NT2/D1 (cell line): ENCODE results near the gene ACVRL1.

Experiments
- DNase-seq: peaks from one replicate; pipeline ENCODE4 v3.0.0-alpha.2; 2011; ENCODE audit warnings: low read depth, low spot score
- H3K27me3 ChIP-seq: 2 replicates; pipeline ENCODE4 v1.6.0; 2011; ENCODE audit warnings: mild to moderate bottlenecking; ENCODE audit not compliant: insufficient read length, insufficient read depth
- H3K36me3 ChIP-seq: 2 replicates; pipeline ENCODE4 v1.6.1; 2011; ENCODE audit warnings: mild to moderate bottlenecking, low read length, mixed read lengths; ENCODE audit not compliant: insufficient read depth, insufficient read length
- H3K4me1 ChIP-seq: 2 replicates; pipeline ENCODE4 v1.5.1; 2011; ENCODE audit not compliant: insufficient read depth, insufficient read length
- H3K4me3 ChIP-seq: 2 replicates; pipeline ENCODE4 v1.5.1; 2011; ENCODE audit warnings: low read depth; ENCODE audit not compliant: insufficient read length
- H3K9ac ChIP-seq: 2 replicates; pipeline ENCODE4 v1.6.0; 2011; ENCODE audit warnings: low read depth; ENCODE audit not compliant: insufficient read length
- H3K9me3 ChIP-seq: 2 replicates; pipeline ENCODE4 v1.5.1; 2011; ENCODE audit warnings: mild to moderate bottlenecking, low read length; ENCODE audit not compliant: insufficient read depth
- SUZ12 ChIP-seq: IDR thresholded peaks from 2 replicates; pipeline ENCODE4 v1.6.1; 2011; ENCODE audit not compliant: insufficient read length, insufficient read depth; ENCODE audit errors: extremely low read depth
- YY1 ChIP-seq: IDR thresholded peaks from 2 replicates; pipeline ENCODE4 v1.6.1; 2011; ENCODE audit not compliant: insufficient read length, insufficient read depth
- ZNF274 ChIP-seq: IDR thresholded peaks from 2 replicates; pipeline ENCODE4 v1.6.1; 2011; ENCODE audit warnings: mild to moderate bottlenecking, low read depth, low read length

ACVRL1 gene

GRCh38 chr12:51869931-51870330 lies 37.4 kb upstream of the ACVRL1 start:
- peaks cover 42% of the 10 kb centered on the region for H3K4me1 ChIP-seq
- TF ChIP-seq YY1 (no peak), ZNF274 (no peak), SUZ12 (no peak)
- no peaks in the 10 kb centered on the region for H3K9me3 ChIP-seq
- no peak for DNase-seq
- no peaks in the 10 kb centered on the region for H3K36me3 ChIP-seq
- peak overlapping the region; percentile 70 for H3K4me3 ChIP-seq
- peak overlapping the region; percentile 96 for H3K9ac ChIP-seq
- peaks cover 28% of the 10 kb centered on the region for H3K27me3 ChIP-seq

GRCh38 chr12:51870504-51870903 lies 36.8 kb upstream of the ACVRL1 start:
- no peak for TF ChIP-seq SUZ12
- TF ChIP-seq YY1 = no peak
- TF ChIP-seq ZNF274 = no peak
- H3K9ac ChIP-seq = peak overlapping the region; percentile 96
- H3K4me3 ChIP-seq = no peak overlapping the region
- no peaks in the 10 kb centered on the region for H3K36me3 ChIP-seq
- H3K27me3 ChIP-seq = peaks cover 28% of the 10 kb centered on the region
- H3K9me3 ChIP-seq = no peaks in the 10 kb centered on the region
- H3K4me1 ChIP-seq = peaks cover 36% of the 10 kb centered on the region
- DNase-seq = no peak

- Histone ChIP-seq H3K9me3 (no peaks in the 10 kb centered on the region), H3K4me3 (no peak overlapping the region), H3K27me3 (peaks cover 28% of the 10 kb centered on the region), H3K9ac (no peak overlapping the region), H3K4me1 (peaks cover 33% of the 10 kb centered on the region), H3K36me3 (no peaks in the 10 kb centered on the region)
- no peak for DNase-seq
- no peak for TF ChIP-seq YY1
- TF ChIP-seq SUZ12 = no peak
- TF ChIP-seq ZNF274 = no peak
These were observed 36.2 kb upstream of the ACVRL1 start for GRCh38 chr12:51871126-51871525.

GRCh38 chr12:51871918-51872688 lies 35.2 kb upstream of the ACVRL1 start:
- Histone ChIP-seq H3K36me3 (no peaks in the 10 kb centered on the region), H3K4me3 (no peak overlapping the region), H3K4me1 (peaks cover 31% of the 10 kb centered on the region), H3K27me3 (peaks cover 28% of the 10 kb centered on the region), H3K9me3 (no peaks in the 10 kb centered on the region), H3K9ac (no peak overlapping the region)
- TF ChIP-seq YY1 = no peak
- TF ChIP-seq ZNF274 = no peak
- no peak for TF ChIP-seq SUZ12
- DNase-seq = no peak

GRCh38 chr12:51872689-51872981 lies 34.7 kb upstream of the ACVRL1 start:
- Histone ChIP-seq H3K4me1 (peaks cover 28% of the 10 kb centered on the region), H3K4me3 (no peak overlapping the region), H3K36me3 (no peaks in the 10 kb centered on the region), H3K9me3 (no peaks in the 10 kb centered on the region), H3K27me3 (peaks cover 28% of the 10 kb centered on the region), H3K9ac (no peak overlapping the region)
- TF ChIP-seq SUZ12 (no peak), ZNF274 (no peak), YY1 (no peak)
- no peak for DNase-seq

- Histone ChIP-seq H3K4me3 (no peak overlapping the region), H3K9ac (peak overlapping the region; percentile 57), H3K36me3 (no peaks in the 10 kb centered on the region), H3K9me3 (no peaks in the 10 kb centered on the region), H3K27me3 (peaks cover 21% of the 10 kb centered on the region), H3K4me1 (peaks cover 22% of the 10 kb centered on the region)
- TF ChIP-seq YY1 = no peak
- TF ChIP-seq ZNF274 = no peak
- TF ChIP-seq SUZ12 = no peak
- no peak for DNase-seq
These were observed 33.9 kb upstream of the ACVRL1 start for GRCh38 chr12:51873251-51873994.

- Histone ChIP-seq H3K4me3 (no peak overlapping the region), H3K27me3 (peaks cover 15% of the 10 kb centered on the region), H3K36me3 (no peaks in the 10 kb centered on the region), H3K9ac (no peak overlapping the region), H3K9me3 (no peaks in the 10 kb centered on the region), H3K4me1 (peaks cover 21% of the 10 kb centered on the region)
- no peak for TF ChIP-seq ZNF274
- no peak for TF ChIP-seq YY1
- TF ChIP-seq SUZ12 = no peak
- no peak for DNase-seq
These were observed 33.3 kb upstream of the ACVRL1 start for GRCh38 chr12:51874000-51874399.
